ENCODE results near the gene LUC7L3. TPM values are rescaled to one million over a fixed set of nuclear protein-coding genes. Genes with fewer than 3 reads are reported as not detected.

LUC7L3 gene
- polyA plus RNA-seq, 2 of the 4 experiments (the other 2 are of a cell fraction) = 209 to 211 TPM

GRCh38 chr17:50688245-50688644 lies 31.2 kb upstream of the LUC7L3 start (continued):
- TF ChIP-seq HES2 (IDR thresholded peaks at IDR 0.05) = no peak
- no peak for TF ChIP-seq FOSL2 (IDR thresholded peaks at IDR 0.05)
- no peak for TF ChIP-seq FOSL2 (CRISPR knock-in tag; IDR thresholded peaks at IDR 0.05)
- peak; percentile 52; the same call in 1 of the 2 replicates for TF ChIP-seq HDAC2 (IDR thresholded peaks at IDR 0.05)
- no peak for TF ChIP-seq HOXA7 (CRISPR knock-in tag; IDR thresholded peaks at IDR 0.05)
- TF ChIP-seq ELK1 (IDR thresholded peaks at IDR 0.05; ENCODE audit: low read depth, low read length) = no peak
- TF ChIP-seq MAX (IDR thresholded peaks at IDR 0.05) = no peak
- TF ChIP-seq BHLHE40 (IDR thresholded peaks at IDR 0.05; ENCODE audit: low read depth, low read length) = no peak
- no peak for TF ChIP-seq MYC (IDR thresholded peaks at IDR 0.05; ENCODE audit: borderline replicate concordance, low read length)
- no peak for TF ChIP-seq CTCF (IDR thresholded peaks at IDR 0.05)
- no peak for TF ChIP-seq FOXS1 (CRISPR knock-in tag; IDR thresholded peaks at IDR 0.05)
- TF ChIP-seq CBX2 (IDR thresholded peaks at IDR 0.05; ENCODE audit: borderline replicate concordance, low read depth) = no peak
- no peak for TF ChIP-seq RFX5 (IDR thresholded peaks at IDR 0.05)
- no peak for TF ChIP-seq REST (IDR thresholded peaks at IDR 0.05)
- TF ChIP-seq NPAS2 (CRISPR knock-in tag; IDR thresholded peaks at IDR 0.05; ENCODE audit: borderline replicate concordance) = no peak
- TF ChIP-seq POLR2AphosphoS2 (conservative IDR thresholded peaks at IDR 0.05; ENCODE audit: low read length) = no peak
- TF ChIP-seq SMC3 (IDR thresholded peaks at IDR 0.05) = no peak
- TF ChIP-seq RCOR1 (IDR thresholded peaks at IDR 0.05; ENCODE audit: low read depth, low read length) = no peak

GRCh38 chr17:50689251-50689650 lies 30.2 kb upstream of the LUC7L3 start:
- FAIRE-seq (no peak), ATAC-seq (peak; percentile 5 to 6; a peak in 3 of 6 replicates), DNase-seq (ENCODE audit: low read depth in 1 of 2, low spot score in 1 of 2) (peak in 1 of 2 experiments; percentile 76)
- Histone ChIP-seq H3K4me2 (peak overlapping the region; percentile 77), H3K4me3 (no peak overlapping the region), H3K9me3 (no peaks in the 10 kb centered on the region), H3K4me1 (peaks cover 98% of the 10 kb centered on the region), H3K27ac (peak overlapping the region; percentile 97 to 98)
- CTCF ChIA-PET = interaction anchor here (1.1 to 52.6 kb wide), 5 partner anchors 3 to 142 kb away, joined by 3 to 2097 read pairs (median 783); partner anchors contain the start of genes ABCC3 and SPATA20
- 13% methylated on average over 4 of the region's 4 CpGs for WGBS (ENCODE audit: missing lambda C conversion rate)
- POLR2A ChIA-PET = interaction anchor here (10.9 kb wide), 1 partner anchor 51 kb away, joined by 147 read pairs; no protein-coding TSS in a partner anchor
- TF ChIP-seq CTCF (IDR thresholded peaks at IDR 0.05) (no peak), JUNB (IDR thresholded peaks at IDR 0.05) (no peak), BHLHE40 (IDR thresholded peaks at IDR 0.05; ENCODE audit: low read depth, low read length) (no peak), HOXA7 (CRISPR knock-in tag; IDR thresholded peaks at IDR 0.05) (no peak), RARB (CRISPR knock-in tag; IDR thresholded peaks at IDR 0.05) (no peak), E2F6 (IDR thresholded peaks at IDR 0.05; ENCODE audit: borderline replicate concordance, low read depth) (no peak), RNF2 (IDR thresholded peaks at IDR 0.05; ENCODE audit: borderline replicate concordance, low read depth) (no peak), HDAC2 (IDR thresholded peaks at IDR 0.05) (no peak), GATA3 (IDR thresholded peaks at IDR 0.05; ENCODE audit: borderline replicate concordance) (peak; percentile 12; the same call in 1 of the 2 replicates), FOSL2 (IDR thresholded peaks at IDR 0.05) (no peak), FOSL2 (CRISPR knock-in tag; IDR thresholded peaks at IDR 0.05) (peak; percentile 74), EHF (CRISPR knock-in tag; IDR thresholded peaks at IDR 0.05) (no peak), ELK1 (IDR thresholded peaks at IDR 0.05; ENCODE audit: low read depth, low read length) (no peak), NR3C1 (IDR thresholded peaks at IDR 0.05) (no peak), PBX3 (IDR thresholded peaks at IDR 0.05) (no peak)
